CD4-positive, alpha-beta T cell treated with Interleukin-12 subunit alpha and Interleukin-12 subunit beta, for 1 hour (primary cell): ENCODE measurements around the gene ZNF688.
"Not testable (repeated sequence)": the region's sequence is repeated elsewhere in the genome, so short reads cannot be mapped to it uniquely, and the experiment has no call there.

Experiments
- DNase-seq: peaks from one replicate; pipeline ENCODE4 v3.0.0-alpha.2; 2020

Gene ZNF688

DNA sequence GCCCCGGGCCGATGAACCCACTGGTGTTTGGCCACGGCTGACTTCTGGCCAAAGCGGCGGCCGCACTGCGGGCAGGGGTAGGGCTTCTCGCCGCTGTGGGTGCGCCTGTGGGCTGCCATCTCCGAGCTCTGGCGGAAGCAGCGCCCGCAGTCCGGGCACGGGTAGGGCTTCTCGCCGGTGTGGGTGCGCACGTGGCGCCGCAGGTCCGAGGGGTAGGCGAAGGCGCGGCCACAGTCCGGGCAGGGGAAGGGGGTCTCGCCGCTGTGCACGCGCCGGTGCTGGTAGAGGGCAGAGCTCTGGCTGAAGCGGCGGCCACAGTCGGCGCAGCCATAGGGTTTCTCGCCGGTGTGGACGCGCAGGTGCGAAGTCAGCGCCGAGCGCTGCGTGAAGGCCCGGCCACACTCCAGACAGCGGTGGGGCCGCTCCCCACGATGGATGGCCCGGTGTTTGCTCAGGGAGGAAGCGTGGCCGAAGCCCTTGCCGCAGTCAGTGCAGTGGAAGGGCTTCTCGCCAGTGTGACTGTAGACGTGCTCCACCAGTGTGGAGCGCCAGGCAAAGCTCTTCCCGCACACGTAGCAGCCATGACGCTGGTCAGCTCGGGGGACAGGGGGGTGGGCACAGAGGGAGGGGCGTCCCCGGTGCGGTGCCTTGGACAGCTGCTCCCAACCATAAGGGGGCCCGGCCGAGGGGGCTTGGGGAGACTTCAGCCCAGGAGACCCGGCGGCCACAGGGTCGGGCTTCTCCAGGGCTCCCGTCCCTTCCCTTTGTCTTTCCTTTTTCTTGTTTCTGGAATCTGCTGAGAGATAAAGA lies 16.0 kb downstream of the ZNF688 start:
- no peak for DNase-seq

DNA sequence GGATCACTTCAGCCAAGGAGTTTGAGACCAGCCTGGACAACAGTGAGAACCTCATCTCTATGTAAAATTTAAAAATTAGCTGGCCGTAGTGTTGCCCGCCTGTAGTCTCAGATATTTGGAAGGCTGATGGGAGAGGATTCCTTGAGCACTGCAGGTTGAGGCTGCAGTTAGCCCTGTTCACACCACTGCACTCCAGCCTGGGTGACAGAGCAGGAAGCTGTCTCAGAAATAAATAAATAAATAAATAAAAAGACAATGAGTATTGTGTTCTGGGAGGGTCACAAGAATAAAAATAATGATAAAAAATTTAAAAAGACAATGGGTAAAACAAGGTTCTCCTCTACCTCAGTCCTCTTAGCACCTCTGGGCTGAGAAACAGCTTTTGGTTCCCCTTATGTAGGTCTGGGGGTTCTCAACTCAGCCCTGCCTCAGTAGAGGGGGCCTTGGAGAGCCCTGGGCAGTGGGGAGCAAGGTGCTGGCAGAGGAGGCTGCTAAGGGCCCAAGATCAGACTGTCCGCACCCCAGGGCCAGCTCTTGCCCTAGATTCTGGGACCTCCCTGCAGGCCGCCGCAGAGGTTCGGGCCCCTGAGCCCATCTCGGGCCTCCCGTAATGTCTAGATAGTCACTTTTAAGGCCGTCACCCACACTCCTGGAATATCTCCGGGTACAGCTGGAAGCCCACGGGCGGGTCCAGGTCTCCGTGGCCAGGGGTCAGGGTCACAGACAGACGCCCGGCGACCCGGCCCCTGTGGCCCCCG lies 16.8 kb downstream of the ZNF688 start:
- DNase-seq: no peak

DNA sequence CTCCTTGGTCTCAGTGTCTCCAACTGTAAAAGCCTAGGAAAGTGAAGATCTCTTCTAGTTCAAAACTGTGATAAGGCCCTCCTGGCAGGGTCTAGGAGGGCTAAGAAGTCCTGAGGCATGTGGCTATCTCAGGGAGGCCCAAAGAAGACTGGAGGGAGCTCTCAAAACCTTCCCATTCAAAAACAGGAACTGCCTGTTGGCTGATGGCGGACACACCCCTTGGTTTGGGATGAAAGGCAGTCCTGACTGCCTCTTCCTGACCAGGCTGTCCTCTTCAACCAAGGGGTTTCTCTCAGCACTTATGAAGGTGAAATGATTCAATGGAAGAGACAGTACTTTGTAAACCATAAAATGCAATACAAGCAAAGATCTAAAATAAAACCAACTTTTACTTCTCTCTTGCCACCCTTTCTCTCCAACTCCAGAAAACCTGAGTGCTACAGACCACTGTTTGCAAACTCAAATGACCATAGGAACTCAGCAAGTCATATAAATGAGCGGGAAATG lies 18.1 kb downstream of the ZNF688 start:
- DNase-seq: no peak

DNA sequence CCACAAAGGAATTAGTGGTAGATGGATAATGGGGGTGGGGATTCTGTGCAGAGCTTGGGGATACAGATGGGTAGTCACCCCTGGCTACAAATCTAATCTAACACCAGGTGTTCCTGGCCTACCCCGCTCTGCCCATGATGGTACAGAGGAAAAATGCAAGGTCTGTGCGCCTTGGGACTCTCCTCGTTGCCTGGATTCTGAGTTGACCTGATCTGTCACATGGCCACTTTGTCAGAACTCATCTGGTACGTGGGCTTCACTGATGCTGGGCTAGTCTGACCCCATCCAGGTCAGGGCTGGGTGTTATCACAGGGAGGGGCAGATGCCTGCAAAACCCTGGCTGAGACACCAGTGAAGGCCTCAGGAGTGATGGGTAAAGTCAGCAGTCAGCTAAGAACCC lies 18.6 kb downstream of the ZNF688 start:
- DNase-seq: no peak

DNA sequence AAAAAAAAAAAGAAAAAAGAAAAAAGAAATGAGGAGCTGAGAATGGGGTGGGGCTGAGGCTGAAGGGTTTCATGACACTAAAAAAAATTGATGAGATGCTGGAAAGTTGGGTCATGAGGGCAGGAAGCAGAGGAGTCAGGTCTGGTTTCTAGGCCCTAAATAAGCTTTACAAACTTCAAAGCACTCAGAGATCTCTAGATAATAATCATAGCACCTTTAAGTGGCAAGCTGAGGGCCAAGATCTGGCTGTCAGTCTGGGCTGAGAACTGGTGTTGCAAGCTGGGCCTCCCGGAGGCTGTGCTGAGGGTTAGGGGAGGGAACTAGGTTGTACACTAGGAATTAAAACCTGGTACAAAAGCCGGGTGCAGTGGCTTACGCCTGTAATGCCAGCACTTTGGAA lies 19.7 kb downstream of the ZNF688 start:
- DNase-seq: peak; percentile 84

DNA sequence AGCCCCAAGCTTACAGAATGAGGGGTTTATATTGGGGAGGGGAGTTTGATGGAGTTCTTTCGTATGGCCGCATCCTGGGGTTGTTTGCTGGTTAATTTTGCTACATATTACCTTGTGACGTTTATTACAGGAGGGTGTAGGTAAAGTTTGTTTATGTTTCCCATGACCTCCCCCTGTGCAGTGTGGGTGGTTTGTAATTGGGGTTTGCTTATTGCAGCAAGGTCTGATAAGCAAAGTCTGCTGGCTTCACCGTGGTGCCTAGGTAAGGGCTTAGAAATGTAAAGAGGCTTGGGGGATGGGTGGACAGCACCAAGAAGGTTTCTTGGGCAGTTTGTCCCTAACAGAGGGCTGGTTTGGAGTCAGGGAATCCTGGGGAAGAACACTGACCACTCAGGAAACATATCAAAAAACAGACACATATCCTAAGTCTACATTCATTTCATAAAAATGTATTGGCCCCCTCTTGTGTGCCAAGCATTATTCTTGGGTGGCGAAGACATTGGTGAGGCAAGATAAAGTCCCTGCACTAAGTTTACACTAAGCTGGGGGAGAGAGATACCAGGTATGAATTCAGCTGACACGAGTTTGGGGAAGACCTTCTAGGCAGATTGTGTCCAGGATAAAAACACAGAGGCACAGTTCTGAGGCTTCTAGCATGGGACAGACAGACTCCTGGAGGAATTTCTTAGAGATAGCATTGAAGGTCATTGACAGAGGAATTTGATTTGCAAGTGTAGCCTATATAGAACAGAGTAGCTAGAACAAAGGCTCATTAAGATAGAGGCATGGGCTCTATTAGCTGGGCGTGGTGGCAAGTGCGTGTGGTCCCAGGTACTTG lies 22.9 kb downstream of the ZNF688 start:
- no peak for DNase-seq

DNA sequence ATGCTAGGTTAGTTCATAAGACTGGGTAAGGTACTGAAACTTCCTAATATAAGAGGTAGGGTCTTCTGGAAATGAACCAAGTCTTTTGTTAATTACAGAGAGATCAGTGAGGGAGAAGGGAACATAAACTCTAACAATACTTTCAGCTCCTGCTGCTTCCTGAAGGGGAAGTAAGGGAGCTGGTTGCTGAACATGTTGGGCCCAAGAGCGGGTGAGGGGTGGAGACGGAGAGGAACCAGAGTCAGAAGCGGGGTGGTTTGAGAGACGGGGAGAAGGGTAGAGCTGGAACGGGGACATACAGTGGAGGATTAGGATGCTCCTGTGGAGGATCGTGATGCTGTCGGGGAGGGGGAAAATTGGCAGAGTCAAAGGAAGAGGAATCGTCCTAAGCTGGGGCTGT lies 25.4 kb downstream of the ZNF688 start:
- no peak for DNase-seq

DNA sequence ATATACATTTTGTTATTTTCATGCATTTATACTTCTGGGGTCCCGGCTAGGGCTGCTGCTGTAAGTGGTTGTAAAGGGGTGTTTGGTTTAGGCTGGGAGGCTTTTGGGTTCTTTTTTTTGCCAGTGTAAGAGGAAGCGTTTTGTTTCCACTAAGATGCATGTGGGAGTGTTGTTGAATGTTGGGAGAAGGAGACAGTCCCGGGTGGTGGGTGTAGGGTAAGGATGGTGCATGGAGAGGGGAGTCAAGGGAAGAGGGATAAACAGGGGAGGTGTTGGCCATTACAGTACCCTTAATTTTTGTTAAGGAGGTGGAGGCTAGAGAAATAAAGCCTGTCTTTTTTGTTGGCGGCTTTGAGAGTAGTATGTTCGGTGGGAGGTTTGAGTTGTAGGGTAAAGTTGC lies 28.4 kb downstream of the ZNF688 start:
- DNase-seq: no peak

DNA sequence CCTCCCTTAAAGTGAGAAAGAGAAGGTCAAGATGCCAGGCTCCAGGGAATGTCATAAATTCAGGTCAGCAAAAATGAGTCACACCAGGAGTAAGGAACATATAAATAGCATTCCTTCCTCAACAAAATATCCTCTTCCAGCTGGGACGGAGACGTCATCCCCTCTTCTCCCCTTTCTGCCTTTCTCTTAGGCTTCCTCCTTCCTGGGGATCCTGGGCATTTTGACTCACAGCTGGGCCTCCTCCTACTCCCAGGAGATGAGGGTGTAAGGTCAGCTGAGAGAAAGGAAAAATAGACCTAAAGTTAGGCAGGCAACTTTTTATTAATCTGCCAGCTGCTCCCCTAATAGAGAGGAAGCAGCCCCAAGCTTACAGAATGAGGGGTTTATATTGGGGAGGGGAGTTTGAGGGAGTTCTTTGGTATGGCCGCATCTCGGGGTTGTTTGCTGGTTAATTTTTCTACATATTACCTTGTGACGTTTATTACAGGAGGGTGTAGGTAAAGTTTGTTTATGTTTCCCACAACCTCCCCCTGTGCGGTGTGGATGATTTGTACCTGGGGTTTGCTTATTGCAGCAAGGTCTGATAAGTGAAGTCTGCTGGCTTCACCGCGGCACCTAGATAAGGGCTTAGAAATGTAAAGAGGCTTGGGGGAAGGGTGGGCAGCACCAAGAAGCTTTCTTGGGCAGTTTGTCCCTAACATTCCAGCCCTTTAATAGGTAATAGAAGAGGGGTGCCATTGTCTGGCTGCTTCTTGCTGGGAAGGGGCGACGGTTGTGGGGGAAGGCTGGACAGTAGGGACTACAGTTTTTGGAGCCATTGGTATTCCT lies 29.8 kb downstream of the ZNF688 start:
- no peak for DNase-seq

DNA sequence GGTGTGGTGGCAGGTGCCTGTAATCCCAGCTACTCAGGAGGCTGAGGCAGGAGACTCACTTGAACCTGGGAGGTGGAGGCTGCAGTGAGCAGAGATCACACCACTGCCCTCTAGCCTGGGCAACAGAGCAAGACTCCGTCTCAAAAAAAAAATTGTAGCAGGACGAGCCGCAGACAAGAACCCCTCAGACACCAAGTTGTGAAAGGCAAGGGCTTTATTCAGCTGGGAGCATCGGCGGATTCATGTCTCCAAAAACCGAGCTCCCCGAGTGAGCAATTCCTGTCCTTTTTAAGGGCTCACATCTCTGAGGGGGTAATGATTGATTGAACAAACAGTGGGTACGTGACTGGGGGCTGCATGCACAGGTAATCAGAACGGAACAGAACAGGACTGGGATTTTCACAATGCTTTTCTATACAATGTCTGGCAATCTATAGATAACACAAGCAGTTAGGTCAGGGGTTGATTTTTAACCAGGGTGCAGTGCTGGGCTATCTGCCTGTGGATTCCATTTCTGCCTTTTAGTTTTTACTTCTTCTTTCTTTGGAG lies 30.5 kb downstream of the ZNF688 start:
- DNase-seq: not testable (repeated sequence)

DNA sequence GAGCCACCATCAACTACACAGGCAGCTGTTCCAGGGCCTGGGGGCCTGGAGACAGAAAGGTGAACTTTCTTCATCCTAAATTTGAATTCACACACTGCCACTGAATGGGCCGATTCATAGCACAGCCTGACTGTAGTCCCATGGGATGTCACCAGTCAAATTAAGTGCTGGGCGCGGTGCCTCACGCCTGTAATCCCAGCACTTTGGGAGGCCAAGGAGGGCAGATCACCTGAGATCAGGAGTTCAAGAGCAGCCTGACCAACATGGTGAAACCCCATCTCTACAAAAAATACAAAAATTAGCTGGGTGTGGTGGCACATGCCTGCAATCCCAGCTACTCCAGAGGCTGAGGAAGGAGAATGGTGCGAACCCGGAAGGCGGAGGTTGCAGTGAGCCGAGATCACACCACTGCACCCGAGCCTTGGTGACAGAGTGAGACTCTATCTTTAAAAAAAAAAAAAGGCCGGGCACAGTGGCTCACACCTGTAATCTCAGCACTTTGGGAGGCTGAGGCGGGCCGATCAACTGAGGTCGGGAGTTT lies 31.5 kb downstream of the ZNF688 start:
- DNase-seq: not testable (repeated sequence)

DNA sequence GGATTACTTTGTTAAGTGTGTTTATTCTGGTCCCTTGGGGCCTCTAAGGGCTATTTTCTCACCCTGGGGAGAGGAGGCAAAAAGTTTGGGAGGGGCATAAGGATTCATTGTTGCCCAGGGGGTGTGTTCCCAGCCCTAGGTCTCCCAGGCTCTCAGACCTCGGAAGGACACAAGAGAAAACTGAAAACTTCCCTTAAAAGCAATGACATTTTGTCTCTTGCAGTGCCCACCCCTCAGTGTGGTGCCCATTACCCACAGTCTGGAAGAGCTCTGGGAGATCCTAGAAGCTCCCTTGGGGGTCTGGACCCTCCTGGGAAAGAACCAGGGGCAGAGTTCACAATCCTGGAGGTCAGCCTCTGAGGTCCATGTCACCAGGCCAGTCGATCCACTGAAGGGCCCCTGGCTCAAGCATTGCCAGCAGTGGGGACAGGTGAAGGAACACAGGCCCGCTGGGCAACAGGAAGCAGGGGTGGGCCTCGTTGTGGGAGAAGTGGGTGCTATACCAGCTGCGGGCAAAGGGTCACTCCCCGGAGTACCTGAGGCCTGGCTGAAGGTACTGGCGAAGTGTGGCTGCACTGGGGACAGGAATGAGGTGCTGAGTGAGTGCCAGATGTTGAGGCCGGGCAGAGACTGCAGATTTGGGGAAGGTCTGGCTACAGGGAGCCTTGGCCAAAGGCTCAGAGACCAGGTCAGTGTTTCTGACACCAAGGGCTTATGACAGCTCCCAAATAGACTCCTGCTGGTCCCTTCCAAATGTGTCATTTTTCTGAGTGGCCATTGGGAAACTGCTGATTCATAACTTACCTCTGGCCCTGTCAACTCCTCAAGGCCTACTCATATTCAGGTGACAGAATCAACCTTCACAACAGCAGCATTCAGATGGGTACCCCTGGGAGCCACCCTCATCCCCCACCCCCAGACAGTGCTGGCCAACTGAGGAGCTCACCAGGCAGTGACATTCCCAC lies 32.2 kb downstream of the ZNF688 start:
- no peak for DNase-seq

DNA sequence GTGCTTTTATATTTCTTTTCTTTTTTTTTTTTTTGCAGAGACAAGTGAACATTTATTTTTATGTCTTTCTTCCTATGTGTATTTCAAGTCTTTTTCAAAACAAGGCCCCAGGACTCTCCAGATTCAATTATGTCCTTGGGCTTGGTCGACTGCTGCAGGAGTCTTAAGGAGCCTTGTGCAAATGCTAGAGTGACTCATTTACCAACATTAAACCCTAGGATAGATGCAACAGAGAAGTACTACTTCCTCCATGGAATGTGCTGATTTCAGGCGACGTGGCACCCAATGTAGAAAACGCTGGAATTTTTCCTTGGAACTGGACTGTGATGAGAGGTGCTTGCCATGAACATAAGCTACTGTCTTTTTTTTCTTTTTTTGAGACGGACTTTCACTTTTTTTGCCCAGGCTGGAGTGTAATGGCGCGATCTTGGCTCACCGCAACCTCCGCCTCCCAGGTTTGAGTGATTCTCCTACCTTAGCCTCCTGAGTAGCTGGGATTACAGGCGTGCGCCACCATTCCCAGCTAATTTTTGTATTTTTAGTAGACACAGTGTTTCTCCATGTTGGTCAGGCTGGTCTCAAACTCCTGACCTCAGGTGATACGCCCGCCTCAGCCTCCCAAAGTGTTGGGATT lies 35.0 kb downstream of the ZNF688 start:
- DNase-seq: not testable (repeated sequence)

DNA sequence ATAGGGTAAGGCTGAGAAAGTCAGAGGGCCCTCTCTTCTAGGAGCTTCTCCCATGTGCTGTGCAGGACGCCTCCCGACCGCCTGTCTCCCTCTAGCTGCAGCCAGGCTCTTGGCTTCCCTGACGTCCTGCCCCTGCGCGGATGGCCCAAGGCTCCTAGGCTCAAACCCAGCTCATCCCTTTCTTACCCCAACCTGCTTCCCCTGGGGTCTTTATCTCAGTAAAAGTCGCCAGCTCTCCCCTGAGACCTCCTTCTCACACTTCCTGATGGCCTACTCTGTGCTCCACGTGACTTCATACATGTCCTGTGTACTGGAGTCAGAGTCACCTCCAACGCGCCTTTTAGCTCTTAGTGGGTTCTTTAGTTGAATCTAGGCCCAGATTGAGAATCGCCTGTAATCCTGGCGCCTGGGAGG lies 35.7 kb downstream of the ZNF688 start:
- DNase-seq: peak; percentile 69

DNA sequence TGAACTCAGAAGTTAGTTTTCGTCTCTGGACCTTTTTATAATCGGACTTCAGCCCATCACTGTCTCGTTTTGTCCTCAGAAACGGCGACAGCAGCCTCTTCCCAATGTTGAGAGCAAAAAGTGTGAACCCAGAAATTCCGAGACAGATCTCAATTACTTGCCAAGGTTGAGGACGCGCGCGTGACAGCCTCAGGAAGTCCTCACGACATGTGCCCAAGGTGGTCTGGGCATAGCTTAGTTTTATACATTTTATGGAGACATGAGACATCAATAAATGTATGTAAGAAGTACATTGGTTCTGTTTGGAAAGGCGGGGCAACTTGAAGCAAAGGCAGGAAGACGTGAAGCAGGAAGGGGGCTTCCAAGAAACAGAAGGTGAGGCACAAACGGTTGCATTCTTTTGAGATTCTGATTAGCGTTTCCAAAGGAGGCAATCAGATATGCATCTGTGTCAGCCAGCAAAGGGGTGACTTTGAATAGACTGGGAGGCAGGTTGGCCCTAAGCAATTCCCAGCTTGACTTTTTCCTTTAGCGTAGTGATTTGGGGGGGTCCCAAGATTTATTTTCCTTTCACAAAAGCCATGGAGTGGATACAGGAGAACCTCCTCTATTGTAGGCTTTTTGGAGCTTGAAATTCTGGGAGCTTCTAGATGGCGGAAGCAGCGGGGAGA lies 36.3 kb downstream of the ZNF688 start:
- DNase-seq: no peak

DNA sequence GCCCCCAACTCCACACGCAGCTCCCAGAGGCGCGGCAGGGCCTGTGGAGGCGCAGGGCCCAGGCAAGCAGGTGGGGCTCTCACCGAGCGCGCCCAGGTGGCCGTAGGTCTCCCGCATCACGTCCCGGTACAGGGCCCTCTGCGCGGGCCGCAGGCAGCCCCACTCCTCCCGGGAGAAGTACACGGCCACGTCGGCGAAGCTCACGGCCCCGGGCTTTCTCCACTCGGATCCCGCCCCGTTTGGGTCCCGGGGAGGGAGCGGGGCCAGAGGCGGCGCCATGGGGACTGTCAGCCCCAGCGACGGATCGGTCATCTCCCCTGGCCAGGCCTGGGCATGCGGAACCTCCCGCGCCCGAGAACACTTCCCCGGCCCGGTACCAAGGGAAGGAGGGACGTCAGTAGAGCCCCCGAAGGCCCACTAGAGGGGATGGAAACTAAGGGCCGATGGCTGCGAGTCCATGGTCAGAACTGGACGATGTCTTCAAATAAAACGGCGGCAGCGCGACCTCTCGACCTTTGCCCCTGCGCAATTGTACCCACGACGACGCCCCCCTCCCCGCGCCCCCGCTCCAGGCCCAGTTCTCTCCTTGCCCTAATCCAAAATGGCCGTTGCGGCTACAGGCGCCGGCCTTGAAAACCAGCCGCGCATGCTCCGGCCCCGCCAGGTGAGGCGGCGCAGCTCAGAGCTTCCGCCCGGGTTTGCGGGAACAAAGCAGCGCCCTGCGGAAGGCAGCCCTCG lies 37.0 kb downstream of the ZNF688 start, which contains the start of gene ZNF747:
TSS of gene ZNF747 (minus strand) at position 491 of the 738 bp plus-strand sequence. CDS start at position 312, 179 bp downstream.
- peak; percentile 93 for DNase-seq

DNA sequence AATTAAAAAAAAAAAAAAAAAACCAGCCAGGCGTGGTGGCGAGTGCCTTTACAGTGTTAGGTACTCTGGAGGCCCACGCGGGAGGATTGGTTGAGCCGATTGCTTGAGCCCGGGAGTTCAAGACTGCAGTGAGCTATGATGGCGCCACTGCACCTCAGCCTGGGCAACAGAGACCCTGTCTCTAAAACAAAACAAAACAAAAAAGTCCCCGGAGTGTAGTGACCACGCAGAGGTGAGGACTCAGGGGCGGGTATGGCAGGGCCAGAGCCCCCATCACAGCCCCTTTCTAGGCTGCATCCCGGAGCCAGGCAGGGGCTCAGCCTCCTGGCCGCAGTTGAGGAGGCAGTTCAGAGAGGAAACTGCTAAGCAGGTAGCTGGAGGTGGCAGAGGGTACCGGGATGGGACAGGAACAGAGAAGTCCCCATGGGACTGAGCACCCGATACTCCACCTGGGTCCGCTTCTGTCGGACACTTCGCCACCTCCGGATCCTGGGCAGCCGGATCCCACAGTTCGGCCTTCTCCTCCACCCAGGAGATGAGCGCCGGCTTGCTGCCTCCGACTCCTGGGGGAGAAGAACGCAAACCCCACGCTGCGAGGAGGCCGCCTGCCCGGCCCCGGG lies 37.7 kb downstream of the ZNF688 start:
- DNase-seq: peak; percentile 29

DNA sequence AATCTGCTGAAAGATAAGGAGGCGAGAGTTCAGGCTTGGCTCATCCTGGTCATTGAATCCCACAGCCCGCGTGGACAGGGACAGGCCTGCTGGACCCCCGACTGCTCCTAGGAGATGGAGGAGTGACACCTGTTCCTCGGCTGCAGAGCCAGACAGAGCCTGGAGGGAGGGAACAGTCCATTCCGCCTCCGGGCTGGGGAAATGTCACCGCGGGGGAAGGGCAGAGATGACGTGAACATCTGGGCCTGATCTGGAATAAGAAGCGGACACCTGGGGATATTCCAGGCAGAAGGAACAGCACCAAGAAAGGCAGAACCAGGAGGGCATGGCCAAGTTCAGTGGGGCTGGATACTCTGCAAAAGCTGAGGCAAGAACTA lies 38.4 kb downstream of the ZNF688 start:
- DNase-seq: no peak
